ENCODE results near the gene SUSD6.

DNA sequence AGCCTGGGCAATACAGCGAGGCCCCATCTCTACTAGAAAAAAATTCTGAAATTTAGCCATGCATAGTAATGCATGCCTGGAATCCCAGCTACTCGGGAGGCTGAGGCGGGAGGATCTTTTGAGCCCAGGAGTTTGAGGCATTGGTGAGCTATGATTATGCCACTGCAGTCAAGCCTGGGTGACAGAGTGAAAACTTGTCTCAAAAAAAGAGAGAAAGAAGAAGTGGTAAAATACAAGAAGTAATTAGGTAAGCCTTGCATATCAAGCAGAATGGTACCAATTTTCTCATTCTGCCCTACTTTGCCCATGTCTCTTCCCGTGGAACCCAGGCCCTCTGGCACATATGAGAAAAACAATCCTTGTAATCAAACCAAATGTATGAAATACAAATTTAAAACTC lies 70.7 kb downstream of the SUSD6 start:
- no peak for TF ChIP-seq CTCF (IDR thresholded peaks at IDR 0.05; ENCODE audit: low read depth, low read length)
- TF ChIP-seq EZH2phosphoT487 (IDR thresholded peaks at IDR 0.05; ENCODE audit: low read depth), result no peak

Measured in OCI-LY3 (cell line).